HepG2 (cell line): ENCODE results near the gene PEBP1. TPM values are rescaled to one million over a fixed set of nuclear protein-coding genes. Genes with fewer than 3 reads are reported as not detected.

Experiments
- ARNT ChIP-seq: fragments of 450-650 bp; IDR thresholded peaks from 2 replicates; pipeline ENCODE4 v1.6.1; 2017
- ASH2L ChIP-seq: fragments of 300-600, 200-600 bp; sonication (generic); IDR thresholded peaks from 2 replicates; pipeline ENCODE4 v1.7.0; 2017; ENCODE audit warnings: low read depth, mild to moderate bottlenecking, moderate library complexity, mixed read lengths, low read length; ENCODE audit not compliant: insufficient read length
- ATF5 ChIP-seq: sonication (generic); formaldehyde crosslinking; IDR thresholded peaks from 2 replicates; pipeline ENCODE4 v1.4.0; 2020; ENCODE audit warnings: mild to moderate bottlenecking, low read depth, missing genetic modification reagents
- ELF3 ChIP-seq: IDR thresholded peaks from 2 replicates; pipeline ENCODE4 v1.6.1; 2016; ENCODE audit warnings: missing genetic modification reagents, missing compliant biosample characterization
- ERF ChIP-seq: IDR thresholded peaks from 2 replicates; pipeline ENCODE4 v1.6.1; 2018; ENCODE audit warnings: missing biosample characterization, missing genetic modification reagents
- FOXA3 ChIP-seq: IDR thresholded peaks from 2 replicates; pipeline ENCODE4 v1.6.1; 2016; ENCODE audit warnings: missing genetic modification reagents, missing compliant biosample characterization
- HDAC1 ChIP-seq: sonication (generic); formaldehyde crosslinking; IDR thresholded peaks from 2 replicates; pipeline ENCODE4 v1.5.1; 2020; ENCODE audit warnings: mild to moderate bottlenecking, missing genetic modification reagents
- MEF2D ChIP-seq: sonication (generic); formaldehyde crosslinking; IDR thresholded peaks from 2 replicates; pipeline ENCODE4 v1.5.1; 2020; ENCODE audit warnings: mild to moderate bottlenecking, missing genetic modification reagents
- MEIS1 ChIP-seq: sonication (generic); formaldehyde crosslinking; IDR thresholded peaks from 2 replicates; pipeline ENCODE4 v1.9.0; 2021; ENCODE audit warnings: mild to moderate bottlenecking, missing genetic modification reagents, moderate library complexity, borderline replicate concordance
- MEIS2 ChIP-seq: sonication (generic); formaldehyde crosslinking; IDR thresholded peaks from 2 replicates; pipeline ENCODE4 v1.9.0; 2021; ENCODE audit warnings: mild to moderate bottlenecking, missing genetic modification reagents
- MIER2 ChIP-seq: IDR thresholded peaks from 2 replicates; pipeline ENCODE4 v1.6.1; 2016; ENCODE audit warnings: missing biosample characterization, missing genetic modification reagents
- NCOA2 ChIP-seq: sonication (generic); formaldehyde crosslinking; IDR thresholded peaks from 2 replicates; pipeline ENCODE4 v1.8.0; 2022; ENCODE audit warnings: inconsistent platforms
- NFYB ChIP-seq: sonication (generic); formaldehyde crosslinking; IDR thresholded peaks from 2 replicates; pipeline ENCODE4 v1.4.0; 2020; ENCODE audit warnings: missing genetic modification reagents
- NR2C2 ChIP-seq: sonication (generic); formaldehyde crosslinking; IDR thresholded peaks from 2 replicates; pipeline ENCODE4 v1.4.0; 2020; ENCODE audit warnings: missing genetic modification reagents, mild to moderate bottlenecking, moderate library complexity, borderline replicate concordance
- NR2F1 ChIP-seq, 2 experiments: fragments of 450-650 bp in 1 of 2; formaldehyde crosslinking in 1 of 2; IDR thresholded peaks; 2 replicates each; pipeline versions ENCODE4 v1.5.0 to v1.6.1; 2016 to 2020; ENCODE audit warnings: mild to moderate bottlenecking in 1 of 2, missing compliant biosample characterization in 1 of 2, missing genetic modification reagents in 1 of 2, moderate library complexity in 1 of 2
- PITX1 ChIP-seq: sonication (generic); formaldehyde crosslinking; IDR thresholded peaks from 2 replicates; pipeline ENCODE4 v1.5.1; 2020; ENCODE audit warnings: mild to moderate bottlenecking, missing genetic modification reagents
- POLR2A ChIP-seq, 2 experiments: IDR thresholded peaks; 2 replicates each; pipeline ENCODE4 v1.6.1; 2011; ENCODE audit warnings: low read depth in 2 of 2, low read length in 2 of 2, mild to moderate bottlenecking in 1 of 2, moderate library complexity in 1 of 2; ENCODE audit not compliant: insufficient read depth in 1 of 2
- PRPF4 ChIP-seq: fragments of 200-400 bp; formaldehyde crosslinking; IDR thresholded peaks from 2 replicates; pipeline ENCODE4 v1.6.1; 2016; ENCODE audit warnings: low read length, low read depth; ENCODE audit not compliant: poor library complexity, severe bottlenecking
- SKI ChIP-seq: fragments of 450-650 bp; IDR thresholded peaks from one replicate; pipeline ENCODE4 v1.6.1; 2018; ENCODE audit warnings: mild to moderate bottlenecking; ENCODE audit not compliant: partially characterized antibody
- SRSF1 ChIP-seq: fragments of 200-400 bp; formaldehyde crosslinking; optimal IDR thresholded peaks from 2 replicates; pipeline ENCODE3; 2017; ENCODE audit warnings: mild to moderate bottlenecking, low read depth, low read length, moderate library complexity
- TIGD3 ChIP-seq: sonication (generic); formaldehyde crosslinking; IDR thresholded peaks from 2 replicates; pipeline ENCODE4 v1.5.1; 2020; ENCODE audit warnings: mild to moderate bottlenecking, missing genetic modification reagents, borderline replicate concordance
- ZGPAT ChIP-seq: IDR thresholded peaks from 2 replicates; pipeline ENCODE4 v1.6.1; 2016; ENCODE audit warnings: mild to moderate bottlenecking
- ZNF101 ChIP-seq: sonication (generic); formaldehyde crosslinking; IDR thresholded peaks from 2 replicates; pipeline ENCODE4 v1.4.0; 2020; ENCODE audit warnings: mild to moderate bottlenecking, low read depth, missing genetic modification reagents, borderline replicate concordance
- ZNF232 ChIP-seq: sonication (generic); formaldehyde crosslinking; IDR thresholded peaks from 2 replicates; pipeline ENCODE4 v1.4.0; 2020; ENCODE audit warnings: missing genetic modification reagents, borderline replicate concordance
- ZNF746 ChIP-seq: sonication (generic); formaldehyde crosslinking; IDR thresholded peaks from 2 replicates; pipeline ENCODE4 v1.8.0; 2022; ENCODE audit warnings: mild to moderate bottlenecking, missing genetic modification reagents
- ZNF781 ChIP-seq: sonication (generic); formaldehyde crosslinking; IDR thresholded peaks from 2 replicates; pipeline ENCODE4 v1.5.1; 2020; ENCODE audit warnings: borderline replicate concordance, mild to moderate bottlenecking, missing genetic modification reagents; ENCODE audit errors: not compliant biosample characterization
- polyA plus RNA-seq, 8 experiments: library from polyadenylated mRNA; depleted of rRNA in 3 of 8; stranded (reverse) in 7 of 8; unstranded in 1 of 8; fragments of >200 nt; fragmentation: Illumina TruSeq in 4 of 8; extraction: Trizol in 4 of 8; gene quantifications; 2 replicates each; pipeline versions ENCODE4 v1.2.1 to v1.2.3, GENCODE V29; 2011 to 2016; ENCODE audit warnings: low read depth in 4 of 8, missing spikeins in 1 of 8, mixed read lengths in 1 of 8; ENCODE audit not compliant: insufficient read depth in 1 of 8
- total RNA-seq, 5 experiments: library from RNA; depleted of rRNA; stranded (reverse); fragments of >200 nt; fragmentation: Illumina TruSeq; extraction: Trizol; gene quantifications; 2 replicates each; pipeline ENCODE4 v1.2.3, GENCODE V29; 2016; ENCODE audit warnings: low read depth in 1 of 5

PEBP1 gene
- total and polyA plus RNA-seq, 2 of the 13 experiments (the other 11 are each of a cell fraction or from before 2014, with no cell fraction given) = 538 to 1,505 TPM

- TF ChIP-seq TIGD3 (no peak), ELF3 (CRISPR knock-in tag) (peak; percentile 41; the same call in 1 of the 2 replicates), NR2F1 (CRISPR knock-in tag; IDR thresholded peaks at IDR 0.05) (peak; percentile 72 to 97), POLR2A (IDR thresholded peaks at IDR 0.05; ENCODE audit: insufficient read depth in 1 of 2, low read depth in 2 of 2, low read length in 2 of 2) (no peak), ZNF232 (CRISPR knock-in tag) (peak; percentile 51; the same call in 1 of the 2 replicates), NCOA2 (CRISPR knock-in tag) (peak; percentile 90), ZGPAT (CRISPR knock-in tag) (0 out of 2 replicates have a peak, but pooled peaks have one; percentile 42), PITX1 (CRISPR knock-in tag) (peak; percentile 65; the same call in 1 of the 2 replicates), SRSF1 (no peak), ZNF101 (CRISPR knock-in tag) (no peak), MEIS2 (CRISPR knock-in tag) (peak; percentile 25; the same call in 1 of the 2 replicates), MIER2 (CRISPR knock-in tag) (no peak), NFYB (CRISPR knock-in tag) (no peak), HDAC1 (peak; percentile 56), ARNT (no peak), FOXA3 (peak; percentile 95), NR2C2 (CRISPR knock-in tag) (peak; percentile 83), ZNF746 (CRISPR knock-in tag) (no peak), MEF2D (CRISPR knock-in tag) (peak; percentile 18; the same call in 1 of the 2 replicates), ZNF781 (peak; percentile 3), ERF (CRISPR knock-in tag) (no peak; the same call in 1 of the 2 replicates), SKI (peak; percentile 39), MEIS1 (0 out of 2 replicates have a peak, but pooled peaks have one; percentile 56), ATF5 (CRISPR knock-in tag) (no peak), ASH2L (peak; percentile 71), PRPF4 (no peak)
These were observed 11.5 kb upstream of the PEBP1 start (continued) for GRCh38 chr12:118124333-118124874.
